HepG2 (cell line): ENCODE results near the gene ST6GALNAC3. TPM values are rescaled to one million over a fixed set of nuclear protein-coding genes. Genes with fewer than 3 reads are reported as not detected.

Experiments used
- ATAC-seq: fragments of 200-7000 bp; cut with Tn5 transposase; 3 replicates; pipeline ENCODE4 v1.9.1; 2020; ENCODE audit warnings: mild to moderate bottlenecking, moderate library complexity
- BruUV-seq: library from RNA; stranded (reverse); fragments of 400-500 nt; replicated peaks from 2 replicates; lab custom pipeline; 2021; lab: Mats Ljungman, UMichigan
- CTCF ChIA-PET: fragments of 300-600 bp; formaldehyde crosslinking; extraction: SDS; loops from one replicate; lab custom pipeline; 2021; ENCODE audit warnings: low total read pairs, inconsistent platforms, low intra/inter-chr PET ratio; lab: Yijun Ruan, JAX
- POLR2A ChIA-PET: fragments of 350-600 bp; sonication (Branson Sonifier 250); formaldehyde crosslinking; loops from one replicate; lab custom pipeline; 2020; ENCODE audit warnings: antibody characterized with exemption, inconsistent platforms; lab: Yijun Ruan, JAX
- DNase-seq: peaks from one replicate; pipeline ENCODE4 v3.0.0-alpha.2; 2015; ENCODE audit warnings: low spot score
- FAIRE-seq: peaks from 3 replicates; lab custom pipeline; 2011; peaks lifted over from hg19 to GRCh38; lab: Jason Lieb, UNC
- H2AFZ ChIP-seq: one replicate; pipeline ENCODE4 v1.6.1; 2011; ENCODE audit warnings: low read length, inconsistent platforms
- H3K27ac ChIP-seq: fragments of 300-600 bp; 3 replicates; pipeline ENCODE4 v1.8.0; 2011; ENCODE audit warnings: mixed run types, mild to moderate bottlenecking, mixed read lengths, low read length, inconsistent platforms; ENCODE audit not compliant: insufficient read depth; ENCODE audit errors: extremely low read length
- H3K27me3 ChIP-seq, 2 experiments: fragments of 200-600 bp in 1 of 2; 2 replicates in 1 of 2; 3 replicates in 1 of 2; pipeline versions ENCODE4 v1.6.0 to v1.8.0; 2011; ENCODE audit warnings: low read length in 2 of 2, mild to moderate bottlenecking in 2 of 2, moderate library complexity in 2 of 2, inconsistent platforms in 1 of 2; ENCODE audit not compliant: insufficient read depth in 2 of 2, control insufficient read depth in 1 of 2
- H3K36me3 ChIP-seq, 2 experiments: fragments of 200-600 bp in 1 of 2; replicated peaks in 1 of 2; 2 replicates in 1 of 2; 3 replicates in 1 of 2; pipeline versions ENCODE4 v1.5.1 to v1.8.0; 2011; ENCODE audit warnings: low read length in 2 of 2, inconsistent platforms in 1 of 2; ENCODE audit not compliant: insufficient read depth in 2 of 2, control insufficient read depth in 1 of 2
- H3K4me1 ChIP-seq: 2 replicates; pipeline ENCODE4 v1.5.1; 2012; ENCODE audit warnings: low read length, inconsistent platforms; ENCODE audit not compliant: insufficient read depth
- H3K4me2 ChIP-seq: 2 replicates; pipeline ENCODE4 v1.6.0; 2011; ENCODE audit warnings: low read depth, low read length, inconsistent platforms
- H3K4me3 ChIP-seq, 3 experiments: fragments of 200-600 bp in 1 of 3; sonication (generic), shearing (Covaris generic) in 1 of 3; replicated peaks in 1 of 3; 2 replicates each; pipeline ENCODE4 v1.5.1; 2011 to 2016; ENCODE audit warnings: low read length in 3 of 3, inconsistent platforms in 2 of 3, low read depth in 2 of 3, mild to moderate bottlenecking in 2 of 3, control low read depth in 1 of 3, mixed read lengths in 1 of 3; ENCODE audit not compliant: insufficient read depth in 1 of 3
- H3K79me2 ChIP-seq: one replicate; pipeline ENCODE4 v1.6.1; 2011; ENCODE audit warnings: low read length, inconsistent platforms; ENCODE audit not compliant: insufficient read depth
- H3K9ac ChIP-seq: 2 replicates; pipeline ENCODE4 v1.6.0; 2011; ENCODE audit warnings: mild to moderate bottlenecking, low read depth, low read length, inconsistent platforms; ENCODE audit not compliant: insufficient read depth
- H3K9me3 ChIP-seq: 2 replicates; pipeline ENCODE4 v1.5.1; 2012; ENCODE audit warnings: mild to moderate bottlenecking, low read length
- H4K20me1 ChIP-seq: 2 replicates; pipeline ENCODE4 v1.6.0; 2011; ENCODE audit warnings: inconsistent platforms, mild to moderate bottlenecking, low read length, moderate library complexity; ENCODE audit not compliant: insufficient read depth
- CHD4 ChIP-seq: fragments of 200-600 bp; sonication (generic); IDR thresholded peaks from 2 replicates; pipeline ENCODE4 v1.7.0; 2017; ENCODE audit warnings: mild to moderate bottlenecking, low read length, borderline replicate concordance
- EHMT2 ChIP-seq: fragments of 200-600 bp; sonication (generic); IDR thresholded peaks from 2 replicates; pipeline ENCODE4 v1.7.0; 2017; ENCODE audit warnings: antibody characterized with exemption, low read depth, low read length, borderline replicate concordance
- FOXK2 ChIP-seq: fragments of 450-650 bp; IDR thresholded peaks from 2 replicates; pipeline ENCODE4 v1.6.1; 2016
- GFI1 ChIP-seq: sonication (generic); formaldehyde crosslinking; IDR thresholded peaks from 2 replicates; pipeline ENCODE4 v1.5.0; 2020; ENCODE audit warnings: missing genetic modification reagents, mild to moderate bottlenecking, borderline replicate concordance
- KMT2A ChIP-seq: sonication (generic); formaldehyde crosslinking; IDR thresholded peaks from 2 replicates; pipeline ENCODE4 v1.4.0; 2020; ENCODE audit warnings: missing genetic modification reagents
- MAFG ChIP-seq: sonication (generic); formaldehyde crosslinking; IDR thresholded peaks from 2 replicates; pipeline ENCODE4 v1.5.1; 2020; ENCODE audit warnings: mild to moderate bottlenecking, missing genetic modification reagents
- MEIS1 ChIP-seq: sonication (generic); formaldehyde crosslinking; IDR thresholded peaks from 2 replicates; pipeline ENCODE4 v1.9.0; 2021; ENCODE audit warnings: mild to moderate bottlenecking, missing genetic modification reagents, moderate library complexity, borderline replicate concordance
- MXD4 ChIP-seq: IDR thresholded peaks from 2 replicates; pipeline ENCODE4 v1.6.1; 2016; ENCODE audit warnings: mild to moderate bottlenecking, missing biosample characterization, missing genetic modification reagents
- NFATC3 ChIP-seq: sonication (generic); formaldehyde crosslinking; IDR thresholded peaks from 2 replicates; pipeline ENCODE4 v1.5.1; 2020; ENCODE audit warnings: mild to moderate bottlenecking, missing genetic modification reagents
- NFKB2 ChIP-seq: sonication (generic); formaldehyde crosslinking; IDR thresholded peaks from 2 replicates; pipeline ENCODE4 v1.4.0; 2020; ENCODE audit warnings: missing genetic modification reagents, borderline replicate concordance
- RXRB ChIP-seq: IDR thresholded peaks from 2 replicates; pipeline ENCODE4 v1.6.1; 2016; ENCODE audit warnings: borderline replicate concordance, missing genetic modification reagents, missing compliant biosample characterization
- SMARCE1 ChIP-seq: fragments of 450-650 bp; IDR thresholded peaks from 2 replicates; pipeline ENCODE4 v1.6.1; 2017; ENCODE audit warnings: borderline replicate concordance
- SYNCRIP ChIP-seq: fragments of 200-400 bp; formaldehyde crosslinking; IDR thresholded peaks from 2 replicates; pipeline ENCODE4 v1.6.1; 2018; ENCODE audit warnings: mild to moderate bottlenecking, low read depth, low read length; ENCODE audit not compliant: insufficient read depth
- ZBTB40 ChIP-seq, 2 experiments: fragments of 450-650 bp in 1 of 2; sonication (generic) in 1 of 2; formaldehyde crosslinking in 1 of 2; IDR thresholded peaks; 2 replicates each; pipeline versions ENCODE4 v1.6.1 to v1.8.0; 2016 to 2022; ENCODE audit warnings: antibody characterized with exemption in 1 of 2, mild to moderate bottlenecking in 1 of 2, missing genetic modification reagents in 1 of 2
- WGBS: methylation state at CpG from one replicate; pipeline ENCODE4 v1.1.6; 2017; ENCODE audit warnings: low lambda C conversion rate; 5-methylcytosine and 5-hydroxymethylcytosine counted together
- in situ Hi-C: cut with HindIII; loops from 2 replicates; pipeline ENCODE4 v1.10.0; 2017; ENCODE audit warnings: low pct_unique_long_range_greater_than_20kb; ENCODE audit not compliant: extremely low pct_ligation_motif_present
- intact Hi-C: fragments of 100-400 bp; cut with micrococcal nuclease; formaldehyde crosslinking; loops from one replicate; pipeline ENCODE4 v1.10.0; 2022; ENCODE audit not compliant: unreplicated experiment
- polyA plus RNA-seq, 8 experiments: library from polyadenylated mRNA; depleted of rRNA in 3 of 8; stranded (reverse) in 7 of 8; unstranded in 1 of 8; fragments of >200 nt; fragmentation: Illumina TruSeq in 4 of 8; extraction: Trizol in 4 of 8; gene quantifications; 2 replicates each; pipeline versions ENCODE4 v1.2.1 to v1.2.3, GENCODE V29; 2011 to 2016; ENCODE audit warnings: low read depth in 4 of 8, missing spikeins in 1 of 8, mixed read lengths in 1 of 8; ENCODE audit not compliant: insufficient read depth in 1 of 8
- total RNA-seq, 5 experiments: library from RNA; depleted of rRNA; stranded (reverse); fragments of >200 nt; fragmentation: Illumina TruSeq; extraction: Trizol; gene quantifications; 2 replicates each; pipeline ENCODE4 v1.2.3, GENCODE V29; 2016; ENCODE audit warnings: low read depth in 1 of 5

The ST6GALNAC3 gene
- total and polyA plus RNA-seq, 2 of the 13 experiments (the other 11 are each of a cell fraction or from before 2014, with no cell fraction given) = not detected

GRCh38 chr1:76682138-76682537, 607.6 kb downstream of the ST6GALNAC3 start:
- POLR2A ChIA-PET = no interaction called here
- H4K20me1 ChIP-seq = no peaks in the 10 kb centered on the region
- no peak for ATAC-seq

More at GRCh38 chr1:76682138-76682537, 607.6 kb downstream of the ST6GALNAC3 start:
- intact Hi-C loops (no loop called here), in situ Hi-C loops (no loop called here)
- H3K36me3 ChIP-seq = no peaks in the 10 kb centered on the region
- H3K4me1 ChIP-seq = no peaks in the 10 kb centered on the region
- H3K9ac ChIP-seq = no peak overlapping the region
- peaks cover 37% of the 10 kb centered on the region; the same call in 1 of the 2 replicates for H3K9me3 ChIP-seq
- CTCF ChIA-PET = no interaction called here
- no peak overlapping the region for H3K27ac ChIP-seq
- FAIRE-seq = no peak
- H2AFZ ChIP-seq = no peak overlapping the region
- BruUV-seq = no TSS peak
- no peak overlapping the region for H3K4me3 ChIP-seq
- 5% methylated on average over 1 of the region's 1 CpG for WGBS
- DNase-seq = no peak
- no peaks in the 10 kb centered on the region for H3K27me3 ChIP-seq
- no peak for TF ChIP-seq SYNCRIP
- no peak for TF ChIP-seq MAFG
- no peak for TF ChIP-seq CHD4
- no peak for TF ChIP-seq MXD4 (CRISPR knock-in tag)
- TF ChIP-seq SMARCE1 = no peak
- no peak for TF ChIP-seq NFATC3 (CRISPR knock-in tag)
- TF ChIP-seq EHMT2 = no peak
- TF ChIP-seq NFKB2 = no peak
- TF ChIP-seq MEIS1 (CRISPR knock-in tag) = no peak
- no peak for TF ChIP-seq GFI1 (CRISPR knock-in tag)
- TF ChIP-seq FOXK2 = no peak
- TF ChIP-seq ZBTB40 (IDR thresholded peaks at IDR 0.05) = no peak
- TF ChIP-seq ZBTB40 (CRISPR knock-in tag; IDR thresholded peaks at IDR 0.05) = no peak
- no peak for TF ChIP-seq RXRB (CRISPR knock-in tag)
- TF ChIP-seq KMT2A (CRISPR knock-in tag) = no peak
- no peak overlapping the region for H3K4me2 ChIP-seq
- H3K79me2 ChIP-seq = no peaks in the 10 kb centered on the region
